Mammary epithelial cell (primary cell): ENCODE data around the gene PRICKLE2.

Source experiments
- CTCF ChIP-seq, 2 donors: IDR thresholded peaks in 1 of 2; conservative IDR thresholded peaks in 1 of 2; 2 replicates each; pipeline ENCODE4 v1.5.1; 2011 to 2012; ENCODE audit warnings: inconsistent platforms in 2 of 2, low read length in 2 of 2, mild to moderate bottlenecking in 2 of 2, control low read depth in 1 of 2, low read depth in 1 of 2; ENCODE audit not compliant: insufficient read depth in 1 of 2; ENCODE audit errors: extremely low read depth in 1 of 2
- EZH2 ChIP-seq: IDR thresholded peaks from 2 replicates; pipeline ENCODE4 v1.6.1; 2012; ENCODE audit warnings: low read length, inconsistent platforms, borderline replicate concordance

GRCh38 chr3:64091501-64091900 is 133.8 kb downstream of the PRICKLE2 start:
- TF ChIP-seq CTCF (conservative IDR thresholded peaks at IDR 0.05 in 1 of 2, IDR thresholded peaks at IDR 0.05 in 1 of 2; ENCODE audit: extremely low read depth in 1 of 2, insufficient read depth in 1 of 2, low read depth in 1 of 2, low read length in 2 of 2): no peak
- no peak for TF ChIP-seq EZH2
